NAMALWA (cell line): ENCODE results near the gene TMEM131.

Experiments used
- DNase-seq: peaks from one replicate; pipeline ENCODE4 v3.0.0-alpha.2; 2015; ENCODE audit warnings: low spot score

The TMEM131 gene

GRCh38 chr2:97992836-97993825, 2.6 kb downstream of the TMEM131 start:
- DNase-seq = no peak

DNA sequence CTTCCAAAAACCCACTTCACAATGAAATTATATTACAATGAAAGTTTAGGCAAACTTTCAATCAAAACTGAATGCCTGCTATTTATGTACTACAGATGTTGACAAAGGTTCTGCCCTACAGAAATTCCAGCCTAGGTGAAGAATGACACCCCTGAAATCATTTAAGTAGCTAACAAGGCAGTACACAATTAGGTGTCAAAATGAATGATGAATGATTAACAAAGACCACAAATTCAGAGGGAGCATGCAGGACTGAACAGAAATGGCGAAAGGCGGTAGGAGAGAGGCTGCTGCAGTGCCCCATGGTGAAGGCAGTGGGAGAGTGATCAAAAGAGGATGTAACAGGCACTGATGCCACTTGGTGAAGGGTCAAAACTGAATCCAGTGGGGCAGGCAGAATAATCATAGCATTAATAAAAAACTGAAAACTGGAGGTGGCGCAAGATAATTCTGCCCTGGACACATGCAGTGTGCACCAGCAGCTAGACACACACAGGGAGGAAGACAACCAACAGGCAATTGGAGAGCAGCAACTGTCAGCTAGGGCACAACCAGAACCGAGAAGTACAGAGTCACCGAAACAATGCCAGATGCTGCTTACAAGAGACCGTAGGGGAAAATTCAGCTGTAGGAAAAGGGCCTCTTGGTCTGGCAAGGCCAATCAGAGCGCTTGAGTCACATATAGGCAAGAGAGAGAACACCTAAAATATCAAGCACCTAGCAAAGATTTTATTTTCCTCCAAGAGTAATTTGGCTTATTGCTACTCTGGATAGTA, 4.5 kb downstream of the TMEM131 start:
- DNase-seq = peak; percentile 44

GRCh38 chr2:97988722-97989121, 7.0 kb downstream of the TMEM131 start:
- DNase-seq = peak; percentile 70

- no peak for DNase-seq
Measured at GRCh38 chr2:97985998-97986397, 9.8 kb downstream of the TMEM131 start.

- DNase-seq = no peak
Measured at GRCh38 chr2:97983698-97984097, 12.1 kb downstream of the TMEM131 start.

DNA sequence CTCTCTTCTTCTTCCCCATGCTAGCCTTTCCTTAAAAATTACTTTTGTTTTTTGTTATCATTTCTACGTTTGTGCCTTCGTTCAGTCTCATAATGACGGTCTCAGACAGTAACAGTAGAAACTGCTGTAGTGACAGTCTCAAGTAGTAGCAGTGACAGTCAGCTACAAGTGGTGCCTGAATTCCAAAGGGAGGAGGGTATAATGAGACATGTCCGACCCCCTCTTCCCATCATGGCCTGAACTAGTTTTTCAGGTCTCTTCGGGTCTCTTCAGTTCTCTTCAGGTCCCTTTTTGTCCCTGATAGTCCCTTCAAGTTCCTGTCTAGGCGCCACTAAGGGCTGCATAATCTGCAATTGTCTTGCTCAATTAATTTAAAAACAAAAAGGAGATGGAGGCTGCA, 12.6 kb downstream of the TMEM131 start:
- no peak for DNase-seq

DNA sequence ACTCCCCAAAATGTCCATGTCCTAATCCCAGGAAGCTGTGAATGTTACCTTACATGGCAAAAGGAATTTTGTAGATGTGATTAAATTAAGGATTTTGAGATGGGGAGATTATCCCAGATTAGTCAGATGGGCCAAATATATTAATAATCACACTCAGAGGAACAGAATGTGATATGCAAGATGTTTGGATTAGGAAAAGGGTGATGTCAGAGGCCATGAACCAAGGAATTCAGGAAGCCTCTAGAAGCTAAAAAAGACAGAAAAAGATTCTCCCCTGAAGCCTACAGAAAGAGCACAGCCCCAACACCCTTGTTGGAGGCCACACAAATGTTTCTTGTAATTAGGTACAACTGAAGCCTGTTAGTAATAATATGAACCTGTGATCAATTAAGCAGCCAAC, 13.1 kb downstream of the TMEM131 start:
- no peak for DNase-seq

DNA sequence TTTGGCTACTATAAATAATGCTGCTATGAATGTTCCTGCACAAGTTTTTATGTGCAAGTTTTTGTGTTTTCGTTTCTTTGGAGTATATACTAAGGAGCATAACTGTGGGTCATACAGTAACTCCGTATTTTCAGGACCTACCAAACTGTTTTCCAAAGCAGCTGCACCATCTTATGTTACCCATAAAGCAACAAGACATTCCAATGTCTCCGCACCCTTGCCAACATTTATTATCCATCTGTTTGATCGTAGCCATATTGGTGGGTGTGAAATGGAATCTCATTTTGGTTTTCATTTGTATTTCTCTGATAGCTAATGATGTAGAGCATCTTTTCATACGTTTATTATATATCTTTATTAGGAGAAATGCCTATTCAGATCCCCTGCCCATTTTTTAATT, 13.8 kb downstream of the TMEM131 start:
- DNase-seq = no peak

DNA sequence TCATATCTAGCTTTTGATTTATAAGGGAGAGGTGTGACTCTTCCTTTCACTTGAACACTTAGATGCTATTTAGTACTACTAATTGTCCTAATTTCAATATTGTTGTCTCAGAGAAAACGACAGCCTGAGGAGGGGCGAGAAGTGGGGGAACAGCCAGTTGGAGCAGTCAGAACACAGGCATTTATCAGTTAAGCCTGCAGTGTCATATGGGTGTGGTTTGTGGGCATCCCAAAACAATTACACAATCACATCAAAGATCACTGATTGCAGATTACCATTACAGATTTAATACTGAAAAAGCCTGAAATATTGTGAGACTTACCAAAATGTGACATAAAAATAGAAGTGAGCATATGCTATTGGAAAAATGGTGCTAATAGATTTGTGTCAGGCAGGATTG, 15.8 kb downstream of the TMEM131 start:
- no peak for DNase-seq

DNA sequence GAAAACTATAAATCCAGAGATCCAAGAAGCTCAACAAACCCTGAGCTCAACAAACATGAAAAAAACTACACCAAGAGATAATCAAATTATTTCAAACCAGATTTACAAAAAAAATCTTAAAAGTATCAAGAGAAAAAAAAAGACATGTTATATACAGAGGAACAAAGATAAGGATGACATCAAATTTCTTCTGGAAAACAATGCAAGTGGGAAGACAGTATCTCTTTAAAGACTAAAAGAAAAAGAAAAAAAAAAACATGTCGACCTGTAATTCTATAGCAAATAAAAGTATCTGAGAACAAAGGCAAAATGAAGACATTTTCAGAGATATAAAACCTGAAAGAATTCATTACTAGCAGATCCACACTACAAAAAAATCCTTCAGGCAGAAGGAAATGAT, 21.3 kb downstream of the TMEM131 start:
- no peak for DNase-seq

- no peak for DNase-seq
Measured at GRCh38 chr2:97970293-97971060, 25.3 kb downstream of the TMEM131 start.

GRCh38 chr2:97969081-97970067, 26.4 kb downstream of the TMEM131 start:
- no peak for DNase-seq

GRCh38 chr2:97967931-97968627, 27.7 kb downstream of the TMEM131 start:
- DNase-seq = no peak

- peak; percentile 42 for DNase-seq
Measured at GRCh38 chr2:97967216-97967592, 28.5 kb downstream of the TMEM131 start.

DNA sequence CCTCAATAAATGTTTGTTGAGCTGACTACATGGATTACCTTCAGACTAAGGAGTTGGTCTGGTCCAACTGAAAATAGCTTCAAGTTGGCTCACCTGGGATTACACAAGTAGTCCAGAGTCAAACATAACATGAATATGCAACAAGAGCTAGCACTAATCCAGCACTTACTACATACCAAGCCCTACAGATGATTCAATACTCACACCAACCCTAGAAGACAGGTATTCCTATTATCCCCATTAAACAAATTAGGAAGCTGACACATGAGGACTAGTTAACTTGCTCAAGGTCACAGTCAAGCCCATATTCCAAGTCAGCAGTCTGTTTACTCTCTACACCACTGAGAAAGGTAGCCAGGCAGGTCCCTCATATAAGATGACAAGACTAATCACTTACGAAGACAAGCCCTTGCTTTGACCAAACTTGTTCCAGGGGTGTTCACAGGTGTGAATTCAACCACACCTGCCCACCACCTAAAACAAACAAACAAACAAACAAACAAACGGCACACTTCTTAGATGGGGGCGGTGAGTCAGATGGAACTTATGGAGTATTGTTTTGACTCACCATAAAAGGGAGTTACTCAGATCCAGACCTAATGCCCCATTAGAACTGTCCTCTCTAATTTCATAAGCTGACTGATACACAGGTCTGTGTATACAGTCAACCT, 29.1 kb downstream of the TMEM131 start:
- no peak for DNase-seq

DNA sequence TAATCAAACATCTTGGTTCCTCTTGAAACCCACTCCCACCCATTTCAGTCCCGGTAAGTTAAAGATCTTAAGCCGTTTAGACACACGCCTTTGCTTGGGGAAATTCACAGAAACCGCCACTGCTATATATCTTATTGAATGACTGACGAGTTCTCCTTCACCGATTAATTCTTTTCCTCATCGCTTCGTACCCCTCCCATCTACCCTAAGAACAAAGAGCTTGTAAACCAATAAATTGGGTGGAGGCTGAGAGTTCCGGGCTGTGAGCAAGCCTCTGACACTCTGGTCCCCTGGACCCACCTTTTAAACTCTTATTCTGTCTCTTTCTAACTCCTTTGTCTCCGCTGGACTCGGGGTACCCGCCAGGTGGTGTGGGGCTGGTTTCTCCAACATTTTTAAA, 30.6 kb downstream of the TMEM131 start:
- DNase-seq = no peak

DNA sequence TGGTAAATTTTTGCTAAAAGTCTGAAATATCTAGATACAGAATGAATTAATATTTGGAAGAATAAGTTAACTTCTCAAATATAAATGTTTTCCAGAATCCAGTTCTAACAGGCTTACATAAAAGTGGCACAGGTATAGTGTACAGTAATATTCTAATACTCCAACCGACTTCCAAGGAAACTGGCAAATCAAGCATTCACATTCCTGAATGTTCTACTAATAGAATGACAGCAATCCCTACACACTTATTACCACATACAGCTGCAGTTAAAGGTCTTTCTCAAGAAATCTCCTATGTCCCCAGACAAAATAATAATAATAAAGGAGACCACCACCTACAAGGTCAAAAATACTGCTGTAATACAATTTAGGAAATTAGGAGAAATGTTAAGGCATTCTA, 31.9 kb downstream of the TMEM131 start:
- DNase-seq = no peak

- DNase-seq = no peak
Measured at GRCh38 chr2:97963079-97963406, 32.7 kb downstream of the TMEM131 start.

- DNase-seq = no peak
Measured at GRCh38 chr2:97961534-97961933, 34.2 kb downstream of the TMEM131 start.

GRCh38 chr2:97958184-97958583, 37.6 kb downstream of the TMEM131 start:
- DNase-seq = peak; percentile 49
